GM12892 (cell line): Measurements from ENCODE around the gene TRPM2.

Source experiments
- POLR2A ChIP-seq: IDR thresholded peaks from 2 replicates; pipeline ENCODE4 v1.6.1; 2011; ENCODE audit warnings: low read depth, low read length, control low read depth
- POLR2AphosphoS5 ChIP-seq: IDR thresholded peaks from 2 replicates; pipeline ENCODE4 v1.6.1; 2011; ENCODE audit warnings: low read depth, low read length, control low read depth
- TAF1 ChIP-seq: IDR thresholded peaks from 2 replicates; pipeline ENCODE4 v1.6.1; 2011; ENCODE audit warnings: low read depth, mild to moderate bottlenecking, control low read depth, low read length, borderline replicate concordance

DNA sequence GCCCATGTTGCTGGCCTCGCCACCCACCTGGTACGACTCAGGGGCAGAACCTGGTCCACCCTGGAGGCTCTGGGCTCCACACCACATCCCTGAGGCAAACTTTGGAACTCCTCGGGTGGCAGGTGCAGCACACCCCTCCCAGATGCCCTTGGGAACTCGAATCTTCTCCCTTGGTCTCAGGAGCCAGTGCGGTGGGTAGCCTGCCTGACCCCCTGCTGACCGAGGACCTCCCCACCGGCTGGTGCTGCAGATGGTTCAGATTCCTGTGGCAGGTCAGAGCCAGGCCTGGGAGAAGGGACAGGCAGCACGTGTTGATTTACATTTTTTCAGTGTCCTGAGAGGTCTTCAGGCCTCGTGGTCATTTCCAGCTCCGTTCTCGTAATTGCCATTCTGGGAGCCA, 7.9 kb upstream of the TRPM2 start:
- no peak for TF ChIP-seq POLR2A
- no peak for TF ChIP-seq POLR2AphosphoS5
- no peak for TF ChIP-seq TAF1
